Liver (tissue), 9 donors: ENCODE results near the gene TRIM60. TPM values are rescaled to one million over a fixed set of nuclear protein-coding genes. Genes with fewer than 3 reads are reported as not detected.
A peak's percentile ranks its signal among the peaks of the same experiment; 100 is the strongest.

Experiments
- DNase-seq: peaks from one replicate; pipeline ENCODE4 v3.0.0-alpha.2; 2017; ENCODE audit warnings: low spot score
- H3K27ac ChIP-seq, 2 donors: one replicate each; pipeline ENCODE4 v1.7.0; 2013; ENCODE audit warnings: inconsistent platforms in 2 of 2, low read length in 2 of 2, control low read depth in 1 of 2, low read depth in 1 of 2, mild to moderate bottlenecking in 1 of 2
- H3K27me3 ChIP-seq, 4 donors: one replicate each; pipeline versions ENCODE4 v1.6.1 to v1.7.0; 2013; ENCODE audit warnings: low read length in 3 of 4, inconsistent platforms in 1 of 4, mild to moderate bottlenecking in 1 of 4, moderate library complexity in 1 of 4; ENCODE audit not compliant: control insufficient read depth in 4 of 4, insufficient read depth in 4 of 4
- H3K36me3 ChIP-seq, 4 donors: one replicate each; pipeline versions ENCODE4 v1.6.1 to v1.7.0; 2013; ENCODE audit warnings: low read length in 3 of 4, mild to moderate bottlenecking in 3 of 4, low read depth in 1 of 4, moderate library complexity in 1 of 4; ENCODE audit not compliant: control insufficient read depth in 4 of 4, insufficient read depth in 3 of 4
- H3K4me1 ChIP-seq, 4 donors: one replicate each; pipeline versions ENCODE4 v1.6.1 to v1.7.0; 2013; ENCODE audit warnings: low read length in 3 of 4, mild to moderate bottlenecking in 3 of 4, moderate library complexity in 1 of 4; ENCODE audit not compliant: control insufficient read depth in 4 of 4, insufficient read depth in 4 of 4
- H3K4me3 ChIP-seq, 3 donors: one replicate each; pipeline versions ENCODE4 v1.6.1 to v1.7.0; 2013; ENCODE audit warnings: low read length in 3 of 3, control low read depth in 1 of 3, low read depth in 1 of 3, mild to moderate bottlenecking in 1 of 3
- H3K9ac ChIP-seq, 2 donors: one replicate each; pipeline ENCODE4 v1.7.0; 2013; ENCODE audit warnings: low read length in 2 of 2, mild to moderate bottlenecking in 2 of 2, moderate library complexity in 2 of 2, control low read depth in 1 of 2, low read depth in 1 of 2
- H3K9me3 ChIP-seq, 4 donors: one replicate each; pipeline versions ENCODE4 v1.6.1 to v1.7.0; 2013; ENCODE audit warnings: low read length in 3 of 4; ENCODE audit not compliant: control insufficient read depth in 4 of 4
- CTCF ChIP-seq: fragments of 150-350 bp; IDR thresholded peaks from 2 replicates; pipeline ENCODE4 v1.5.1; 2017; ENCODE audit warnings: improper control_type of control experiment, low read depth, low read length; ENCODE audit not compliant: missing input control
- EGR1 ChIP-seq, 2 donors: IDR thresholded peaks; 2 replicates each; pipeline ENCODE4 v1.6.1; 2016 to 2018; ENCODE audit warnings: antibody characterized with exemption in 2 of 2, low read depth in 2 of 2
- FOXA1 ChIP-seq: IDR thresholded peaks from 2 replicates; pipeline ENCODE4 v1.6.1; 2016; ENCODE audit warnings: antibody characterized with exemption
- GABPA ChIP-seq, 2 donors: IDR thresholded peaks in 1 of 2; conservative IDR thresholded peaks in 1 of 2; 2 replicates each; pipeline ENCODE4 v1.6.1; 2016; ENCODE audit warnings: antibody characterized with exemption in 2 of 2, mild to moderate bottlenecking in 1 of 2, moderate library complexity in 1 of 2
- HNF4A ChIP-seq, 2 donors: conservative IDR thresholded peaks; 2 replicates each; pipeline ENCODE4 v1.6.1; 2016; ENCODE audit warnings: antibody characterized with exemption in 2 of 2, mild to moderate bottlenecking in 2 of 2
- HNF4G ChIP-seq: IDR thresholded peaks from 2 replicates; pipeline ENCODE4 v1.6.1; 2016; ENCODE audit warnings: antibody characterized with exemption
- JUND ChIP-seq, 2 donors: IDR thresholded peaks; 2 replicates each; pipeline ENCODE4 v1.6.1; 2016; ENCODE audit warnings: antibody characterized with exemption in 2 of 2
- MAX ChIP-seq: IDR thresholded peaks from 2 replicates; pipeline ENCODE4 v1.6.1; 2016; ENCODE audit warnings: antibody characterized with exemption
- NR2F2 ChIP-seq: IDR thresholded peaks from 2 replicates; pipeline ENCODE4 v1.6.1; 2016; ENCODE audit warnings: antibody characterized with exemption
- RAD21 ChIP-seq, 2 donors: IDR thresholded peaks; 2 replicates each; pipeline ENCODE4 v1.6.1; 2016; ENCODE audit warnings: antibody characterized with exemption in 2 of 2, mild to moderate bottlenecking in 2 of 2
- REST ChIP-seq: IDR thresholded peaks from 2 replicates; pipeline ENCODE4 v1.6.1; 2016; ENCODE audit warnings: antibody characterized with exemption, mild to moderate bottlenecking
- RXRA ChIP-seq, 2 donors: IDR thresholded peaks; 2 replicates each; pipeline ENCODE4 v1.6.1; 2017 to 2018; ENCODE audit warnings: antibody characterized with exemption in 2 of 2, mild to moderate bottlenecking in 1 of 2
- ZBTB33 ChIP-seq: IDR thresholded peaks from 2 replicates; pipeline ENCODE4 v1.6.1; 2016; ENCODE audit warnings: antibody characterized with exemption
- WGBS: extraction: QIAGEN DNeasy Blood & Tissue Kit; methylation state at CpG from one replicate; pipeline ENCODE4 v1.1.7; 2013; 5-methylcytosine and 5-hydroxymethylcytosine counted together
- polyA plus RNA-seq, 2 donors: library from polyadenylated mRNA; stranded (reverse) in 1 of 2; unstranded in 1 of 2; fragments of 200-250 nt in 1 of 2; fragments of >200 nt in 1 of 2; fragmentation: Nextera tagmentation in 1 of 2; extraction: Ambion mirVana in 1 of 2; gene quantifications; one replicate each; pipeline versions ENCODE4 v1.2.1 to v1.2.3, GENCODE V29; 2013 to 2015
- total RNA-seq, 2 donors: library from RNA; depleted of rRNA; stranded (reverse); fragments of >200 nt; gene quantifications; one replicate each; pipeline ENCODE4 v1.2.3, GENCODE V29; 2014
- donor health status: healthy.
- donor health status: healthy.
- donor health status: healthy.
- donor health status: healthy.
- donor health status: healthy.

The TRIM60 gene
- total and polyA plus RNA-seq, 4 donors: not detected

DNA sequence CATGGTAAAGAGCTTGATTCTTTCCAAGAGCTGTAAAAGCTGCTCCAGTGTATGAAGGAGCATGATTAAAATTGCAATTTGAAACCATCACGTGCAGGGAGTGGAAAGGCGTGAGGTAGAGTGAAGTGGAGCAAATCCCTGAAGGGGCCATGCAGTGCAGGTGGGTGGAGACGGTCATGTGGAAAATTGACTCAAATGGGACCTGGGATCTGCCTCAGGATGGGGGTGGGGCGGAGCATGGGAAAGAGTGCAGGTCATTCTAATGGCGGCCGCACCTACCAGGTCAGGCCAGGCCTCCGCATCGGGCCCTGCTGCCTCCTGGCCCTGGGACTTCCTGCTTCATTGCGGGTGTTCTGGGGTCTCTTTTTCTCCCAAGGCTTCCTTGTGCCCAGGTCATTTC, 25.3 kb upstream of the TRIM60 start:
- H3K9me3 ChIP-seq: no peaks in the 10 kb centered on the region
- H3K4me3 ChIP-seq: no peak overlapping the region
- WGBS: 88% methylated on average over 9 of the region's 9 CpGs
- H3K4me1 ChIP-seq: peaks cover 0 to 4% (median 0%) of the 10 kb centered on the region in 4 donors
- no peak for TF ChIP-seq JUND (IDR thresholded peaks at IDR 0.05)
- TF ChIP-seq CTCF: no peak
- TF ChIP-seq NR2F2: no peak
- TF ChIP-seq EGR1 (IDR thresholded peaks at IDR 0.05; ENCODE audit: low read depth in 2 of 2): no peak
- no peak for TF ChIP-seq ZBTB33
- no peak for TF ChIP-seq MAX
- no peak for TF ChIP-seq RXRA (IDR thresholded peaks at IDR 0.05)
- TF ChIP-seq HNF4G: no peak
- no peak for TF ChIP-seq REST
- TF ChIP-seq HNF4A (conservative IDR thresholded peaks at IDR 0.05): no peak
- no peak for TF ChIP-seq FOXA1
- no peak for TF ChIP-seq RAD21 (IDR thresholded peaks at IDR 0.05)
- TF ChIP-seq GABPA (IDR thresholded peaks at IDR 0.05 in 1 of 2, conservative IDR thresholded peaks at IDR 0.05 in 1 of 2): no peak
- no peak overlapping the region for H3K9ac ChIP-seq
- DNase-seq: no peak
- H3K36me3 ChIP-seq: no peaks in the 10 kb centered on the region
- no peak overlapping the region for H3K27ac ChIP-seq
- H3K27me3 ChIP-seq: no peaks in the 10 kb centered on the region

GRCh38 chr4:165006886-165007285, 24.9 kb upstream of the TRIM60 start:
- Histone ChIP-seq H3K9ac (no peak overlapping the region), H3K27me3 (no peaks in the 10 kb centered on the region), H3K27ac (no peak overlapping the region), H3K4me1 (peaks cover 0 to 4% (median 0%) of the 10 kb centered on the region in 4 donors), H3K9me3 (no peaks in the 10 kb centered on the region), H3K4me3 (no peak overlapping the region), H3K36me3 (no peaks in the 10 kb centered on the region)
- no peak for TF ChIP-seq HNF4G
- peak; percentile 53 to 89 for TF ChIP-seq HNF4A (conservative IDR thresholded peaks at IDR 0.05)
- no peak for DNase-seq
- WGBS: 53% methylated on average over 5 of the region's 5 CpGs
